GM19455 (cell line): Measurements from ENCODE around the gene R3HDML.
"Not testable (repeated sequence)": the region's sequence is repeated elsewhere in the genome, so short reads cannot be mapped to it uniquely, and the experiment has no call there.

ENCODE experiments used
- ATAC-seq: cut with Tn5 transposase; IDR thresholded peaks from one replicate; pipeline ENCODE4 v1.9.1; 2021; ENCODE audit not compliant: unreplicated experiment

R3HDML gene

DNA sequence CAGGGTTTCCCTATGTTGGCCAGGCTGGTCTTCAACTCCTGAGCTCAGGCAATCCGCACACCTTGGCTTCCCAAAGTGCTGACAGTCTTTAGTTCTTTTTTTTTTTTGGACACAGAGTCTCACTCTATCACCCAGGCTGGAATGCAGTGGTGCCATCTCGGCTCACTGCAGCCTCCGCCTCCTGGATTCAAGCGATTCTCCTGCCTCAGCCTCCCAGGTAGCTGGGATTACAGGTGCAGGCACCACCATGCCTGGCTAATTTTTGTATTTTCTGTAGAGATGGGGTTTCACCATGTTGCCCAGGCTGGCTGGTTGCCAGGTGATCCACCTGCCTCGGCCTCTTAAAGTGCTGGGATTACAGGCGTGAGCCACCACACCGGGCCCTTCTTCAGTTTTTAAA is 9.1 kb upstream of the R3HDML start:
- not testable (repeated sequence) for ATAC-seq

DNA sequence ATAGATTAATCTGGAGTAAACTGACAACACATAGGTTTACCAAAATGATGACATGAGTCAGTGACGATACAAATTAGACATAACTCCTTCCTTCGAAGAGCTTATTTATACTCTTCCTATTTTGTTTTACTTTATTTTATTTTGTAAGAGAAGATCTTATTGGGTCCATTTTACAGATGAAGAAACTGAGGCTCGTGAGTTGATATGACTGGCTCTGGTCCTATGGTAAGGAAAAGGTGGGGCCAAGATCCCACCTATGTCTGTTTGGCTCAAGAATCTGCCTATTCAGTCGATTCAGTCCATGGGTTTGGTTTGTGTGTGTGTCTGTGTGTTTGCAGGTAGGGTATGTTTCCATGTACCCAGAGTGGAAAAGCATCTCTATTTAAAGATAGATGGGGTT is 8.4 kb upstream of the R3HDML start:
- no peak for ATAC-seq

DNA sequence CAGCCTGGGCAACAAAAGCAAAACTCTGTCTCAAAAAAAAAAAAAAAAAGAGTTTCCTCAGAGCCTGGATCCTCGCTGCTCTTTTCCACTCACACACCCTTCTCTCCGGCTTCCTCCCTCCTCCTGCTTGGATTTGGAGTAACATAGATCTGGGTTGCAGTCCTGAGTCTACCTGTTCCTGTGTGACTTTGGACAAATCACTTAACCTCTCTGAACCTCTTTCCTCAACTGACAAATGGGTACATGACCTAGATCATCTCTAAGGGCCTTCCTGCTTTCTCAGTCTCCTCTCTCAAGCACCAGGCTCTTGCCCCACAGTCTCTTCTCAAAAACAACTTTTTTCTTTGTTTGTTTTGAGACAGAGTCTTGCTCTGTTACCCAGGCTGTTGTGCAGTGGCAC is 5.6 kb upstream of the R3HDML start:
- ATAC-seq: no peak

DNA sequence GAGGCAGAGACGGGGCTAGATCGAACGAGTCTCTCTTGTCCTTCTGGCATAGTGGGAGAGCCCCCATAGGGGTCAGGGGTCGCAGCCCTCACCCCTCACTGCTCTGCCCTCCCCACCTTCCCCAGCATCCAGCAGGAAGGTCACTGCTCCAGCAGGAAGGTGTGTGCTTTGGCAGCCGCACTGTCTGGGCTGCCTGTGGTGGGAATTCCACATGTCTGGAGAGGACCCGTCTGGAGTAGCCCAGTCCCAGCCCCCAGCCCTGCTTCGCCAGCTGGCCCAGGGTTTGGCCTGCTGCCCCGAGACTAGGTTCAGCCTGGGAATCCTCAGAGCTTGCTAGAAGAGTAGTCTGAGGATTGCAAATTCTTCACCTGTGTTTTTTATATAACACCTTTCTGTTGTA is 2.5 kb upstream of the R3HDML start:
- no peak for ATAC-seq

DNA sequence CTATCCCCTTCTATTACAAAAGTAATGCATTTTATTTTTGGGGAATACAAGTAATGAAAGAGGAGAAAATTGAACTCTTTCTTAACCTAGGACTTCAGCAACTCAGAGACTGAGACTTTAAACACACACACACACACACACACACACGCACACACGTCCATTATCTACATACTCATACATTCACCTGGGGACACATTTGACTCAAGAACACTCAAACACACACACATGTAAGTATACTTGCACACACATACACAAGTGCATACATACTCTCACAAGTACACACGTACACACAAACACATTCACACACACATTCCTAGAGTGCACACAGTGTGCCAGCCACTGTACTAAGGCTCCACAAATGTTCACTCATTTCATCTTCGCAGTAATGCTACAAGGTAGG is 2.1 kb upstream of the R3HDML start:
- ATAC-seq: no peak

DNA sequence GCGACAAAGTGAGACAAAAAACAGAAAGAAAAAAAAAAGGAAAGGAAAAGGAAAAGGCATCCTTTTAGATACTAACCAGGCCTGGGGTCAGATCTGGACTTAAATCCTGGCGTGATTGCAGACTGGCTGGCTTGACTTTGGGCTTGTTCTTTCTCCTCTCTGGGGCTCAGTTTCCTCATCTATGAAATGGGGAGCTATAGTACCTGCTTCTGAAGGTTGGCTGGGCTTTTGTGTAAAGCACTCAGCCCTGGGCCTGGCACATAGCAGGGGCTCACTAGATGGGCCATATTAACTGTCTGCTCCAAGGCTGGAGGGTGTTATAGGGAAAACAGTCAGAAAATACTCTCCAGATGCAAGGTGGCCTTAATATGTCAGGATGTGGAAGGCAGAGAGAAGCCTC is 1.2 kb upstream of the R3HDML start:
- ATAC-seq: no peak

DNA sequence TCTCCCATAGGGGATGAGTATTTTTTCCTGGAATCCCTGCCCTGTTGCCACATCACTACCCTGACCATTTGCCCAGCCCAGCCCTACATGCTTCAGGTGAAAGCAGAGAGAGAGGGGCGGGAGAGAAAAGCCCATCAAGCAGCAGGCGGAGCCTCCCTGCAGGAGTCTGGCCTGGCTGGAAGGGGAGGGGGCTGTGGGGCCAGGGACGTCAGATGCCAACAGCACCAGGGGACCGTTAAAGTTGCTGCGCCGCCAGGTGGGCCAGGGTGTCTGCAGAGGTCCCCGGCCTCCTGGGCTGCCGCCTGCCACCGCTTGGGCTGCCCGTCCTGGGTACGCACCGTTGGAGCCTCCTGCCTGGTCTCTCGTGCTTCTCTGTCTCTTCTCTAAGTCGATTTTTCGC is 757 bp upstream of the R3HDML start:
- ATAC-seq: no peak

DNA sequence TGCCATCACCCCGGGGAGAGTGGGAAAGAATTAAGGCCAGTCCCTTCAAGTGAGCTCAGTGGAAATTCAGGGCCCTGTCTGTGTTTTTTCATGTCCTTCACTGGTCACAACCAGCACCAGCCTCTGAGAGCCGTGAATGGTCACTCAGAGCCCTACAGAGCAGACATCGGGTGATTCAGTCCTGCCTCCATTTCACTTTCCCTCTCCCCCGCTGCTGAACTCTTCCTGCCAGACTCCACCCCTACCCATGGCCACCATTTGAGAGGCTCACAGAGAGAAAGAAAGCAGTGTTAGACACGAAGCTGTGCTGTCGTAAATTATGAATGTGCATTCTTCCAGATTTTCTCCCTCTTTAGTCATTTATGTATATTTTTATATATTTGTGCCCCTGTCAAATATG is 5.4 kb downstream of the R3HDML start:
- no peak for ATAC-seq

DNA sequence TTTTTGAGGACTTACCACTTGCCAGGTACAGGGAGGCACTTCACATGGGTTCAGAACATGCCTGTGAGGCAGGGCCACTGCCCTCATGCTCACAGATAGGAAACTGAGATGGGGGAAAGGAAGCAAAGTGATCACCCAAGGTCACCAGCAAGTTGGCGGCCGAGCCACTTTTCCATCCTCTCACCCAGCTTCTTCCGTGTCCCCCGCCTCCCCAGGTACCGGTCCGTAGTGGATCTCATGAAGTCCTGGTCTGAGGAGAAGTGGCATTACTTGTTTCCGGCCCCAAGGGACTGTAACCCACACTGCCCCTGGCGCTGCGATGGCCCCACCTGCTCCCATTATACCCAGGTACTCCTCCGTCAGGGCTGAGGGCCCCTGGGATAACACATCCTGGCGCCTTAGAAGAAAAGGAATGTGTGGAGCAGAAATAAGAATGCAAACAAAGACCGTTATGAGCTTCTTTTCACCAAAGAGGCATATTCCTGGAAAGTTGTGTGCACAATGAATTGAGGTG is 6.4 kb downstream of the R3HDML start:
- no peak for ATAC-seq

DNA sequence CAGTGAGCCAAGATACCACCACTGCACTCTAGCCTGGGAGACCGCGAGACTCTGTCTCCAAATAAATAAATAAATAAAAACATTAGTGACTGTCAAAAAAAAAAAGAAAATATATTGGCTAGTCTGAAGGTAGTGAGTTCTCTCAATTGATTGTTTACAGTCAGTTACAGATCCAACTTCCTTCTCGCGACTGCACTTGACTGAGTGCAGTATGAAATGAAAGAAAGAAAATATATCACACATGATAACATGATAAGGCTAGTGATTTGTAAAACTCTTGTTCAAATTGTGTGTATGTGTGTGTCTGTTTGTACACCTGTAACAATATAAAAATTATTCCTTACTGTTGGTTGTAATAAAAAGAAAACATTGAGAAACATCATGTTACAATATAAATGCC is 7.9 kb downstream of the R3HDML start:
- ATAC-seq: no peak

DNA sequence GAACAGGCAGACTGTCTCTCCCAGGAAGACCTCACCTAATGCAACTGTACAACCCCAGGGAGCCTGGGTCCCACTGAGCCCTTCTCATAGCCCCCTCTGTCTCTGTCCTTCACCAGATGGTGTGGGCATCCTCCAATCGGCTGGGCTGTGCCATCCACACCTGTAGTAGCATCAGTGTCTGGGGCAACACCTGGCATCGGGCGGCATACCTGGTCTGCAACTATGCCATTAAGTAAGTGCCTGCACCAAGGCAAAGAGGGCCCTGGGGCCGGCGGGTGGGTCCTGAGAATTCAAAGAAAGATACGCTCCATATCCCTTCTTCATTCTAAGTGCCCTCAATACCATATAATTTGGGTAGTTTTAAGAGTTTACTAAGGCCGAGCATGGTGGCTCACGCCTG is 8.3 kb downstream of the R3HDML start:
- ATAC-seq: no peak

DNA sequence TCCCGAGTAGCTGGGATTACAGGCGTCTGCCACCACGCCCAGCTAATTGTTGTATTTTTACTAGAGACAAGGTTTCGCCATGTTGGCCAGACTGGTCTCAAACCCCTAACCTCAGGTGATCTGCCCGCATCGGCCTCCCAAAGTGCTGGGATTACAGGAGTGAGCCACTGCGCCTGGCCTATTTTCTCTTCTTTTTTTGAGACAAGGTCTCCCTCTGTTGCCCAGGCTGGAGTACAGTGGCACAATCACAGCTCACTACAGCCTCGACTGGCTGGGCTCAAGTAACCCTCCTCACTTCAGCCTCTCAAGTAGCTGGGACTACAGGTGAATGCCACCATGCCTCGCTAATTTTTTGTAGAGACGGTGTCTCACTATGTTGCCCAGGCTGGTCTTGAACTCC is 9.1 kb downstream of the R3HDML start:
- ATAC-seq: not testable (repeated sequence)

DNA sequence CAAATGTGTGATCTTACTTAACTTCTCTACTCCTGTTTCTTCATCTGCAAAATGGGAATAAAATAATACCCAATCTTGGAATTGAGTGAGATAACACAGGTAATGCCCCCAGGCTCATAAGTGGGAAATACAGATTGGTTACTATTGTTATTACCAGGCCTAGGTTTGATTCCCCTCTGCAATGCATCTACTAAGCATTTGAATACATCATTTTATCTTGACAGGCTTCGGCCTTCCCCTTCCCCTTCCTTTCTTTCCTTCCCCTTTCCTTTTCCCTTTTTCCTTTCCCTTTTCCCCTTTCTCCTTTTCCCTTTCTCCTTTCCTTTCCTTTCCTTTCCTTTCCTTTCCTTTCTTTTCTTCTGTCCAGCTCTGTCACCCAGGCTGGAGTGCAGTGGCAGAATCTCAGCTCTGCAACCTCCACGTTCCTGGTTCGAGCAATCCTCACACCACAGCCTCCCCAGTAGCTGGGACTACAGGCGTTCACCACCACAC is 11.4 kb downstream of the R3HDML start:
- no peak for ATAC-seq

DNA sequence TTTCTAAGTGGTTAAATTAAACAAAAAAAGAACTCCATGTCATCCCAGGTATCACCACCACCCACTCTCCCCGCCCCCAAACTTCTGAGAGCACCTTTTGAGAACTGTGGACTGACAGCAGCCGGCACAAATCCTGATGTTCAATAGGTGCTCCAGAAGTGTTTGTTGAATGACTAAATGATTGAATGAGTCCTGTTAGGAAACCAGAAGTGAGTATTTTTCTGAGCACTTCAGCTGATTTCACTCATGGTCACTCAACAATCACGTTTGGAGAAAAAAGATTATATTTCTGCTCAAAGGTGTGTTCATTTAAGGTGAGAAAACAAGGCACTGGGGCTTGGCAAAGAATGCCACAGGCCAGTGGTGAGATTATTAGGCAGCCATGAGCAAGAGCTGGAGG is 12.5 kb downstream of the R3HDML start:
- ATAC-seq: no peak

DNA sequence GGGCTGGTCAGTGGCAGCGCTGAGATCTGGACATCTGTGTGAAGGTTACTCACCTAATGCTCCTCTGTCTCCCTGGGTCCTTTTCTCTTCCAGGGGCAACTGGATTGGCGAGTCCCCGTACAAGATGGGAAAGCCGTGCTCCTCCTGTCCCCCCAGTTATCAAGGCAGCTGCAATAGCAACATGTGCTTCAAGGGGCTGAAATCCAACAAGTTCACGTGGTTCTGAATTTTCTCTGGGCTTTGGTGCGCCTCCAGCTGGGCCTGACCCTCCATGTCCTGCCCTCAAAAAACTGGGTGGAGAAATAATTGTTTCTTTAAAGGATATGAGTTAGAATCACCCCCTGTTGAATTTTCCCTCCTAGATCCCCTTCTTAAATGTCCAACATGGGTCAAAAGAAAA is 13.7 kb downstream of the R3HDML start:
- no peak for ATAC-seq

DNA sequence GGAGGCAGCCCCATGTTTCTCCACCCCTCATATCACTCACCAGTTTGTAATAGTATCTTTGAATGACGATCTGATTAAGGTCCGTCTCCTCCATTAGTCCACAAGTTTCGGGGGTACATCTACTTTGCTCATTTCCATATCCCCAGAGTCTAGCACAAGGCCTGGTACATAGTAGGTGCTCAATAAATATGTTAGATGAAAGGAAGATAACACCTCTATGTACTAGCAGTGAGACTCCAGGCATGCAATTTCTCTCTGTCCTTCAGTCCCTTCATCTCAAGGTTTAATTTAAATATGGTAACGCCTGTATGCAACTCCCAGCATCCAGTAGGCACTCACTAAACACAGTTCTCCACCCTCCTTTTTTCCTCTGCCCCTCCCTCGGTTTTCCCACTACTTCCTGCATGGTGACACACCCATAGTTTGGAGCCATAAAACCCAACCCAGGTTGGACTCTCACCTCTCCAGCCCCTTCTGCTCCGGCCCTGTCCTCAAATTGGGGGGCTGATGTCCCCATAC is 18.2 kb downstream of the R3HDML start:
- no peak for ATAC-seq

DNA sequence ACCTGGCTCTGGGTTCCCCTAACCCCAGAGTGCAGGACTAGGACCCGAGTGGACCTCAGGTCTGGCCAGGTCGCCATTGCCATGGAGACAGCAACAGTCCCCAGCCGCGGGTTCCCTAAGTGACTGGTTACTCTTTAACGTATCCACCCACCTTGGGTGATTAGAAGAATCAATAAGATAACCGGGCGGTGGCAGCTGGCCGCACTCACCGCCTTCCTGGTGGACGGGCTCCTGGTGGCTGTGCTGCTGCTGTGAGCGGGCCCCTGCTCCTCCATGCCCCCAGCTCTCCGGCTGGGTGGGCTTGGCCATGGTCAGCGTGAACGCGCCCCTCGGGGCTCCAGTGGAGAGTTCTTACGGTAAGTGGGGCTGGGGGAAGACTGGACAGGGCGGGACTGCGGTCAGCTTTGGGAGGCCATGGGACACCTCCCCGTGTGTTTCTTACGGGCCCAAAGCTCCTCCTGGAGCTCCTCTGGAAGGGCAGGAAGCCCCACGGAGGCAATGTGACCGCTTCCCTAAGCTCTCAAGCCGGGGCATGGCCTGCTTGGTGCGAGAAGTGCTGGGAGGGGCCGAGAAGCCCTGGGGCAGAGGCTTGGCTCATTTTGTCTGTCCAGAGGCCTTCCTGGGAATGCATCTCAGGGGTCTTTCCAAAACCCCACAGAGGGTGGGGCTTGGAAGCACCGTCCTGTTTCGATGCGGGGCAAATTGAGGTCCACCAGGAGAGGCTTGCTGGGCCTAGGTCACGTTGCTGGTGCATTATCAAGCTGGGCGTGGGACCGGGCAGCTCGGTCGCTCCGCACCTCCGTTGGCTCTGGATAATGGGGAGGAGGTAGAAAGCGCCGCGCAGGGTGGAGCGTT is 18.9 kb downstream of the R3HDML start, which contains the start of gene HNF4A:
Gene HNF4A, plus strand, starts transcription at position 202 of the 855 bp plus-strand sequence. Its CDS starts 106 bp downstream, at position 308.
- no peak for ATAC-seq

DNA sequence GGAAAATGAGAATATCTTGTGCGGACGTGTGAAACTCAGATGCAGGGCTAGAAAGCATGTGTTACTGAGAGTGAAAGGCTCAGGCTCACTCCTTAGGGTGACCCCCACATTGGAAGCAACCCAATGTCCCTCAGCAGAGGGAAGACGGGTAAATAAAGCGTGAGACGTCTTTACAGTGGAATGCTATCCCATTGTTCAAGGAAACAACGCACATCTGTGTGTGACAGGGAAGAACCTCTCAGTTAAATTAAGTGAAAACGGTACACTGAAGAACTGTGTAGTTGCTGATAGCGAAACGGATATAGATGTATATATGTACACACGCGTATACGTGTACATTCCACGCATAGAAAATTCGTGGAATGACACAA is 19.5 kb downstream of the R3HDML start:
- no peak for ATAC-seq

DNA sequence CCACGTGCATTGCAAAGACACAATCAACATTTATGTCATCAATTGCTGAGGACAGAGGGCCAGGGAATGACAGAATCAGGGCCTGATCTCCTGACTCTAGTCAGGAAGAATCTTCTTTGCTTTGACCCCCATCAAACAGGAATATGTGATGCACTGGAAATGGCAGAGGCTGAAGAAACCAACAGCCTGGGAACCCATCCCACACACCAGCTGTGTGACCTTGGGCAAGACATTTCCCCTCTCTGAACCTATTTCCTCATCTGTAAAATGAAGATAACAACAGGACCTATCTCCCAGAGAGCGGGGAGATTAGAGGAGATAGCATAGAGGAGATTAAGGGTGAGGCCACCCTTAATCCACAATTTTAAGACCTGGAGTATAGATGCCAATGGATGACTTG is 20.2 kb downstream of the R3HDML start:
- no peak for ATAC-seq

DNA sequence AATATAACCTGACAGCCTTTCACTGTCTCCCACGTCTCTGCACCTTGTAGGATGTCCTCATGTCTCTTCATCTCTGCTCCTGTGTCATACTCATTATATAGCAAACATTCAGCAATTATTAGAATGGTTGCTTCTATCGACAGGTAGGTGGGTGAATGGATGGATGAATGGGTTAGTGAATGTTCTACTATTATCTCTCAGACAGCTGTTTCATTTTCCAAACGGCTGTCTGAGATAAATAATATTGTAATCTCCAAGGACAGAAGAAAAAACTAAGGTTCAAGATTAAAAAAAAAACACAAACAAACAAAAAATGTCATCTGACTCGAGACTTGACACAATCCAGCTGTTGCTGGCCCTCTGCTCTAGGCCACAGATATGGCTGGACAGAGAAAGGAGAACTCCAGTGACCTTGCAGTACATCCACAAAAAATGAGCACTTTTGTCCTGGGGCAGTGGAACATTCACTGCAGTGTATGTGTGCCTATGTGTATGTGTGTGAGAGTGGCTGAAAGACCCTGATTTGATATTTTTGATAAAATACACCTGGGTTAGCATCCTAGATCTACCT is 20.8 kb downstream of the R3HDML start:
- ATAC-seq: no peak

DNA sequence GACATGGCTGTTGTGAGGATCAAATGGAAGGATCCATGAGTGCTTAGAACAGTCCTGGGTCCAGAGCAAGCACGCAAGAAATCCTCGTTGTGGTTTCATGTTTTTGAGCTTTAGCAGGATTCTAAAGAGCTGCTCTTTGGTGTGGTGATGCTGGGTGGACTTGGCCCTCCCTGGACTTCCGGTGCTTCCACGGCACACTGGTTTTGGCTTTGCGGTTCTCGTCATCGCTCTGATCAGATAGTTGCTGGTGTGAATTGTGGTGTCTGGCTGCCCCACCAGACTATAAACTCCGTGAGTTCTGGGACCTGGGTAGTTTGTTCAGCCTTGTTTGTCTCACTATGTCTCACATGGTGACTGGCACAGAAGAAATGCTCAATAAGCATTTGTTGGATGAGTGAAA is 21.9 kb downstream of the R3HDML start:
- ATAC-seq: no peak

DNA sequence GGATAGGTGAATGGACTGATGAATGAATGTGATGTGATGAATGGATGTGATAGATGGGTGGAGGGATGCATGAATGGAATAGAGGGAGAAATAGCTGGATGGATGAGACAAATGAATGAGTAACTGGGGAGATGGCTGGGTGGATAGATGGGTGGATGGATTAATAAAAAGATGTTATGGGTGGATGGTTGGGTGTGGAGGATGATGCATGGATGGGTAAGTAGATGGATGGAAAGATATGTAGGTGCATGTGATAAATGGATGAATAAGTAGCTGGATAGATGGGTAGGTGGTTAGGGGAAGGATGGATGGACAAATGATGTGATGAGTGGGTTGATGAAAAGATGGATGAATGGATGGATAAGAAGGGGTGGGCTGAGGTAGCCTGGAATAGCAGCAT is 23.4 kb downstream of the R3HDML start:
- ATAC-seq: no peak
